ENCODE results near the gene FKBP2. TPM values are rescaled to one million over a fixed set of nuclear protein-coding genes. Genes with fewer than 3 reads are reported as not detected.

Gene FKBP2
- total and polyA plus RNA-seq, 2 of the 13 experiments (the other 11 are each of a cell fraction or from before 2014, with no cell fraction given): 30.1 to 53.3 TPM

DNA sequence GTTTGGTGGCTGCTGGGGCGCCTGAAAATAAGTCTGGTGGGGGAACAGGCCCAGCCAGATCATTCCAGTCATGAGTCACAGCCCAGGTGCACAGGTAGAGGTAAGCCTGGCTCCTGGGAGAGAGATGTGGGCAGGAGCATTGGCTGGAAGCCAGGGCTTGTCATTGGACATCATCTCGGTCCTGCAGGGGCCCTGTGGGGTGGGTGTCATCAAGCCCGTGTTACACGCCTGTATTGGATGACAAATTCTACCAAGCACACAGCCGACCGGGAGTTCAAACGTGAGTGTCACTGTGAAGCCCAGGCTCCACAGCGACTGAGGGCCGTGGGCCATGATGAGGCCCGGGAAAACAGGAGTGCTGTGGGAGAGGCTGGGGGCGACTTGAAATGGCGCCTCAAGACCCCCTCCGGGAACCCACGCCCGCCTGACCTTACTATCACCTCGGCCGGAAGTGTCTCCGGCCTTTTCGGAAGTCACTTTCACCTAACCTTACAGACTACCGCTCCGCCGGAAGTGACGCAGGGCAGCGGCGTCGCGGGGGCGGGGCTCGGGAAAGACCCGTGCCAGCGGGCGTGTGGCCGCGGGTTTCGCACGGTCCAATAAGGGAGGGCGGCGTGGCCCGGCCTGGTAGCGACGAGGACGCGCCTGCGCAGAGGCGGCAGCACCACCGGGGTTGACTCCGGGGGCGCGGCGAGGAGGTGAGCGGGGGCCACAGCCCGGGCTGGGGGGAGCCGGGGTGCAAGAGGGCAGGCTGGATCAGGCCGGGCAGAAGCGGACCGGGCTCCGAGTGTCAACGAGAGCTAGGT is at the start of gene FKBP2 (continued):
- TF ChIP-seq, protein P1, sequence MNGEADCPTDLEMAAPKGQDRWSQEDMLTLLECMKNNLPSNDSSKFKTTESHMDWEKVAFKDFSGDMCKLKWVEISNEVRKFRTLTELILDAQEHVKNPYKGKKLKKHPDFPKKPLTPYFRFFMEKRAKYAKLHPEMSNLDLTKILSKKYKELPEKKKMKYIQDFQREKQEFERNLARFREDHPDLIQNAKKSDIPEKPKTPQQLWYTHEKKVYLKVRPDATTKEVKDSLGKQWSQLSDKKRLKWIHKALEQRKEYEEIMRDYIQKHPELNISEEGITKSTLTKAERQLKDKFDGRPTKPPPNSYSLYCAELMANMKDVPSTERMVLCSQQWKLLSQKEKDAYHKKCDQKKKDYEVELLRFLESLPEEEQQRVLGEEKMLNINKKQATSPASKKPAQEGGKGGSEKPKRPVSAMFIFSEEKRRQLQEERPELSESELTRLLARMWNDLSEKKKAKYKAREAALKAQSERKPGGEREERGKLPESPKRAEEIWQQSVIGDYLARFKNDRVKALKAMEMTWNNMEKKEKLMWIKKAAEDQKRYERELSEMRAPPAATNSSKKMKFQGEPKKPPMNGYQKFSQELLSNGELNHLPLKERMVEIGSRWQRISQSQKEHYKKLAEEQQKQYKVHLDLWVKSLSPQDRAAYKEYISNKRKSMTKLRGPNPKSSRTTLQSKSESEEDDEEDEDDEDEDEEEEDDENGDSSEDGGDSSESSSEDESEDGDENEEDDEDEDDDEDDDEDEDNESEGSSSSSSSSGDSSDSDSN (CRISPR knock-in tag; IDR thresholded peaks at IDR 0.05): peak; percentile 30; the same call in 1 of the 2 replicates
- TF ChIP-seq ZNF205 (CRISPR knock-in tag; IDR thresholded peaks at IDR 0.05): no peak
- no peak for TF ChIP-seq WIZ (CRISPR knock-in tag; IDR thresholded peaks at IDR 0.05)
- TF ChIP-seq, protein P2, sequence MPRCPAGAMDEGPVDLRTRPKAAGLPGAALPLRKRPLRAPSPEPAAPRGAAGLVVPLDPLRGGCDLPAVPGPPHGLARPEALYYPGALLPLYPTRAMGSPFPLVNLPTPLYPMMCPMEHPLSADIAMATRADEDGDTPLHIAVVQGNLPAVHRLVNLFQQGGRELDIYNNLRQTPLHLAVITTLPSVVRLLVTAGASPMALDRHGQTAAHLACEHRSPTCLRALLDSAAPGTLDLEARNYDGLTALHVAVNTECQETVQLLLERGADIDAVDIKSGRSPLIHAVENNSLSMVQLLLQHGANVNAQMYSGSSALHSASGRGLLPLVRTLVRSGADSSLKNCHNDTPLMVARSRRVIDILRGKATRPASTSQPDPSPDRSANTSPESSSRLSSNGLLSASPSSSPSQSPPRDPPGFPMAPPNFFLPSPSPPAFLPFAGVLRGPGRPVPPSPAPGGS (CRISPR knock-in tag; IDR thresholded peaks at IDR 0.05): peak; percentile 81; the same call in 1 of the 2 replicates
- TF ChIP-seq MTA3 (CRISPR knock-in tag; IDR thresholded peaks at IDR 0.05): no peak
- TF ChIP-seq ZMYM2 (CRISPR knock-in tag; IDR thresholded peaks at IDR 0.05): 0 out of 2 replicates have a peak, but pooled peaks have one; percentile 26
- TF ChIP-seq RBAK (CRISPR knock-in tag; IDR thresholded peaks at IDR 0.05): no peak
- TF ChIP-seq MATR3 (CRISPR knock-in tag; IDR thresholded peaks at IDR 0.05): no peak
- no peak for TF ChIP-seq ZNF678 (CRISPR knock-in tag; IDR thresholded peaks at IDR 0.05)
- no peak for TF ChIP-seq NFIC (IDR thresholded peaks at IDR 0.05; ENCODE audit: low read length)
- peak; percentile 18; the same call in 1 of the 2 replicates for TF ChIP-seq REPIN1 (CRISPR knock-in tag; IDR thresholded peaks at IDR 0.05; ENCODE audit: borderline replicate concordance, low read depth)
- no peak for TF ChIP-seq IKZF1 (IDR thresholded peaks at IDR 0.05)
- TF ChIP-seq ZNF362 (CRISPR knock-in tag; IDR thresholded peaks at IDR 0.05; ENCODE audit: borderline replicate concordance): no peak
- no peak; the same call in 1 of the 2 replicates for TF ChIP-seq PPARG (CRISPR knock-in tag; conservative IDR thresholded peaks at IDR 0.05)
- TF ChIP-seq MAFK (conservative IDR thresholded peaks at IDR 0.05 in 1 of 2, IDR thresholded peaks at IDR 0.05 in 1 of 2; ENCODE audit: low read length in 2 of 2): no peak
- TF ChIP-seq NCOA2 (CRISPR knock-in tag; IDR thresholded peaks at IDR 0.05): peak; percentile 52; the same call in 1 of the 2 replicates
- TF ChIP-seq MEIS1 (CRISPR knock-in tag; IDR thresholded peaks at IDR 0.05; ENCODE audit: borderline replicate concordance): no peak
- TF ChIP-seq, protein P3, sequence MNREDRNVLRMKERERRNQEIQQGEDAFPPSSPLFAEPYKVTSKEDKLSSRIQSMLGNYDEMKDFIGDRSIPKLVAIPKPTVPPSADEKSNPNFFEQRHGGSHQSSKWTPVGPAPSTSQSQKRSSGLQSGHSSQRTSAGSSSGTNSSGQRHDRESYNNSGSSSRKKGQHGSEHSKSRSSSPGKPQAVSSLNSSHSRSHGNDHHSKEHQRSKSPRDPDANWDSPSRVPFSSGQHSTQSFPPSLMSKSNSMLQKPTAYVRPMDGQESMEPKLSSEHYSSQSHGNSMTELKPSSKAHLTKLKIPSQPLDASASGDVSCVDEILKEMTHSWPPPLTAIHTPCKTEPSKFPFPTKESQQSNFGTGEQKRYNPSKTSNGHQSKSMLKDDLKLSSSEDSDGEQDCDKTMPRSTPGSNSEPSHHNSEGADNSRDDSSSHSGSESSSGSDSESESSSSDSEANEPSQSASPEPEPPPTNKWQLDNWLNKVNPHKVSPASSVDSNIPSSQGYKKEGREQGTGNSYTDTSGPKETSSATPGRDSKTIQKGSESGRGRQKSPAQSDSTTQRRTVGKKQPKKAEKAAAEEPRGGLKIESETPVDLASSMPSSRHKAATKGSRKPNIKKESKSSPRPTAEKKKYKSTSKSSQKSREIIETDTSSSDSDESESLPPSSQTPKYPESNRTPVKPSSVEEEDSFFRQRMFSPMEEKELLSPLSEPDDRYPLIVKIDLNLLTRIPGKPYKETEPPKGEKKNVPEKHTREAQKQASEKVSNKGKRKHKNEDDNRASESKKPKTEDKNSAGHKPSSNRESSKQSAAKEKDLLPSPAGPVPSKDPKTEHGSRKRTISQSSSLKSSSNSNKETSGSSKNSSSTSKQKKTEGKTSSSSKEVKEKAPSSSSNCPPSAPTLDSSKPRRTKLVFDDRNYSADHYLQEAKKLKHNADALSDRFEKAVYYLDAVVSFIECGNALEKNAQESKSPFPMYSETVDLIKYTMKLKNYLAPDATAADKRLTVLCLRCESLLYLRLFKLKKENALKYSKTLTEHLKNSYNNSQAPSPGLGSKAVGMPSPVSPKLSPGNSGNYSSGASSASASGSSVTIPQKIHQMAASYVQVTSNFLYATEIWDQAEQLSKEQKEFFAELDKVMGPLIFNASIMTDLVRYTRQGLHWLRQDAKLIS (CRISPR knock-in tag; IDR thresholded peaks at IDR 0.05): no peak
- TF ChIP-seq GATAD2A (CRISPR knock-in tag; IDR thresholded peaks at IDR 0.05): peak; percentile 36; the same call in 1 of the 2 replicates
- peak; percentile 91 for TF ChIP-seq RBFOX2 (IDR thresholded peaks at IDR 0.05; ENCODE audit: low read depth, low read length)

Measured in HepG2 (cell line).